Erythroblast (primary cell): ENCODE results near the gene LEAP2.

ENCODE experiments used
- GATA1 ChIP-seq: IDR thresholded peaks from 2 replicates; pipeline ENCODE4 v1.6.1; 2011; ENCODE audit warnings: low read depth, mild to moderate bottlenecking, control low read depth, low read length, moderate library complexity
- POLR2A ChIP-seq: IDR thresholded peaks from 2 replicates; pipeline ENCODE4 v1.6.1; 2011; ENCODE audit warnings: mild to moderate bottlenecking, low read length

- no peak for TF ChIP-seq POLR2A
- TF ChIP-seq GATA1: no peak
Measured at GRCh38 chr5:132896685-132897084, 23.2 kb downstream of the LEAP2 start.
